ENCODE measurements around the gene C10orf90. TPM values are rescaled to one million over a fixed set of nuclear protein-coding genes. Genes with fewer than 3 reads are reported as not detected.

The C10orf90 gene
- total and polyA plus RNA-seq, 2 of the 8 experiments (the other 6 are each of a cell fraction or from before 2014, with no cell fraction given): 0.21 TPM; not detected in 1

- Histone ChIP-seq H3K27me3 (replicated peaks in 1 of 4; ENCODE audit: control insufficient read depth in 3 of 4, extremely low read depth in 1 of 4, insufficient read depth in 3 of 4, low read length in 3 of 4) (no peaks in the 10 kb centered on the region), H4K20me1 (replicated peaks in 1 of 2; ENCODE audit: control insufficient read depth in 1 of 2, insufficient read depth in 2 of 2, low read length in 2 of 2) (no peaks in the 10 kb centered on the region), H4K91ac (replicated peaks; ENCODE audit: insufficient read length, low read length) (no peak overlapping the region), H3K56ac (replicated peaks; ENCODE audit: insufficient read length, low read depth, low read length) (no peak overlapping the region), H3K79me2 (ENCODE audit: control insufficient read depth in 1 of 2, insufficient read depth in 2 of 2, low read length in 2 of 2) (no peaks in the 10 kb centered on the region), H2AFZ (ENCODE audit: low read length) (no peak overlapping the region), H2AK5ac (ENCODE audit: low read depth, low read length) (no peak overlapping the region), H2BK15ac (ENCODE audit: low read length) (no peak overlapping the region), H4K8ac (ENCODE audit: extremely low read depth, insufficient read depth, low read length) (no peak overlapping the region), H3K27ac (ENCODE audit: low read depth, low read length) (no peak overlapping the region), H4K5ac (ENCODE audit: insufficient read length, low read depth, low read length) (no peak overlapping the region), H3K4me1 (replicated peaks in 1 of 4; ENCODE audit: control insufficient read depth in 3 of 4, insufficient read depth in 4 of 4, low read length in 3 of 4) (no peaks in the 10 kb centered on the region), H3K4me3 (ENCODE audit: extremely low read depth in 1 of 4, insufficient read depth in 2 of 4, low read depth in 3 of 4, low read length in 4 of 4) (no peak overlapping the region), H2BK12ac (ENCODE audit: low read depth, low read length) (no peak overlapping the region), H3K4me2 (ENCODE audit: insufficient read depth in 1 of 2, low read depth in 2 of 2, low read length in 2 of 2) (no peak overlapping the region), H3K23me2 (ENCODE audit: low read depth, low read length) (no peaks in the 10 kb centered on the region), H3K18ac (ENCODE audit: extremely low read depth, low read length) (no peak overlapping the region), H3K79me1 (ENCODE audit: low read depth, low read length) (no peaks in the 10 kb centered on the region), H3K36me3 (ENCODE audit: control insufficient read depth in 2 of 4, insufficient read depth in 4 of 4, low read length in 3 of 4) (no peaks in the 10 kb centered on the region), H2BK120ac (replicated peaks; ENCODE audit: low read depth, low read length) (no peak overlapping the region), H3K9me3 (ENCODE audit: insufficient read depth in 2 of 2, low read depth in 1 of 2, low read length in 1 of 2) (no peaks in the 10 kb centered on the region), H3K9ac (replicated peaks in 1 of 4; ENCODE audit: extremely low read depth in 1 of 4, low read depth in 3 of 4, low read length in 3 of 4) (no peak overlapping the region), H3K14ac (ENCODE audit: insufficient read length) (no peak overlapping the region), H3K4ac (replicated peaks; ENCODE audit: insufficient read length, low read depth, low read length) (no peak overlapping the region), H3K23ac (ENCODE audit: insufficient read length) (no peak overlapping the region), H2BK20ac (ENCODE audit: low read length) (no peak overlapping the region), H2BK5ac (ENCODE audit: low read depth, low read length) (no peak overlapping the region)
- CTCF ChIA-PET (ENCODE audit: partially characterized antibody): interaction anchor here (0.8 to 1.7 kb wide), 2 partner anchors 10 to 392 kb away, joined by 3 read pairs; no protein-coding TSS in a partner anchor
- FAIRE-seq (no peak), DNase-seq (ENCODE audit: low read depth in 1 of 2, low spot score in 2 of 2) (peak in 1 of 2 experiments; percentile 16)
- POLR2A ChIA-PET (ENCODE audit: partially characterized antibody): no interaction called here
- WGBS, 2 experiments (ENCODE audit: extremely low coverage in 1 of 2, insufficient coverage in 1 of 2, insufficient read length in 1 of 2, insufficient replicate concordance in 2 of 2, low coverage in 1 of 2, low lambda C conversion rate in 2 of 2, missing lambda C conversion rate in 1 of 2): 96% methylated on average over 7 of the region's 7 CpGs; no CpG with 5 or more reads in 1 of the 2 experiments
- no peak for TF ChIP-seq TAF1 (IDR thresholded peaks at IDR 0.05; ENCODE audit: low read depth, low read length)
- no peak for TF ChIP-seq SP1 (IDR thresholded peaks at IDR 0.05; ENCODE audit: low read depth, low read length)
- TF ChIP-seq TAF7 (optimal IDR thresholded peaks at IDR 0.05; ENCODE audit: borderline replicate concordance, low read depth, low read length): no peak
- no peak for TF ChIP-seq CHD1 (IDR thresholded peaks at IDR 0.05; ENCODE audit: low read depth, low read length)
- no peak for TF ChIP-seq TCF12 (IDR thresholded peaks at IDR 0.05; ENCODE audit: low read depth, low read length)
- no peak for TF ChIP-seq POU5F1 (IDR thresholded peaks at IDR 0.05; ENCODE audit: low read depth, low read length)
- no peak for TF ChIP-seq RNF2 (IDR thresholded peaks at IDR 0.05; ENCODE audit: borderline replicate concordance, low read depth, low read length, missing control alignments, poor library complexity, severe bottlenecking)
- no peak for TF ChIP-seq CREB1 (IDR thresholded peaks at IDR 0.05)
- TF ChIP-seq, protein P1, sequence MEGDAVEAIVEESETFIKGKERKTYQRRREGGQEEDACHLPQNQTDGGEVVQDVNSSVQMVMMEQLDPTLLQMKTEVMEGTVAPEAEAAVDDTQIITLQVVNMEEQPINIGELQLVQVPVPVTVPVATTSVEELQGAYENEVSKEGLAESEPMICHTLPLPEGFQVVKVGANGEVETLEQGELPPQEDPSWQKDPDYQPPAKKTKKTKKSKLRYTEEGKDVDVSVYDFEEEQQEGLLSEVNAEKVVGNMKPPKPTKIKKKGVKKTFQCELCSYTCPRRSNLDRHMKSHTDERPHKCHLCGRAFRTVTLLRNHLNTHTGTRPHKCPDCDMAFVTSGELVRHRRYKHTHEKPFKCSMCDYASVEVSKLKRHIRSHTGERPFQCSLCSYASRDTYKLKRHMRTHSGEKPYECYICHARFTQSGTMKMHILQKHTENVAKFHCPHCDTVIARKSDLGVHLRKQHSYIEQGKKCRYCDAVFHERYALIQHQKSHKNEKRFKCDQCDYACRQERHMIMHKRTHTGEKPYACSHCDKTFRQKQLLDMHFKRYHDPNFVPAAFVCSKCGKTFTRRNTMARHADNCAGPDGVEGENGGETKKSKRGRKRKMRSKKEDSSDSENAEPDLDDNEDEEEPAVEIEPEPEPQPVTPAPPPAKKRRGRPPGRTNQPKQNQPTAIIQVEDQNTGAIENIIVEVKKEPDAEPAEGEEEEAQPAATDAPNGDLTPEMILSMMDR (IDR thresholded peaks at IDR 0.05; ENCODE audit: control extremely low read depth in 1 of 3, insufficient read depth in 1 of 3, low read depth in 1 of 3, low read length in 3 of 3): no peak
- no peak for TF ChIP-seq CHD2 (IDR thresholded peaks at IDR 0.05; ENCODE audit: low read length)
- TF ChIP-seq EGR1 (IDR thresholded peaks at IDR 0.05; ENCODE audit: borderline replicate concordance, low read depth, low read length): no peak
- TF ChIP-seq BACH1 (IDR thresholded peaks at IDR 0.05; ENCODE audit: low read length): no peak
These were observed 191.1 kb downstream of the C10orf90 start for GRCh38 chr10:126479280-126479895.

Data from H1 (cell line).